Endothelial cell of umbilical vein (primary cell): ENCODE results near the gene LPP. TPM values are rescaled to one million over a fixed set of nuclear protein-coding genes. Genes with fewer than 3 reads are reported as not detected.

Source experiments
- BruUV-seq: library from RNA; stranded (reverse); fragments of 400-500 nt; replicated peaks from 2 replicates; lab custom pipeline; 2021; lab: Mats Ljungman, UMichigan
- CTCF ChIA-PET: fragments of 300-600, 350-600 bp; sonication (Branson Sonifier 250); formaldehyde crosslinking; loops from one replicate; lab custom pipeline; 2021; ENCODE audit warnings: antibody characterized with exemption, inconsistent platforms; lab: Charles Lee
- POLR2A ChIA-PET: fragments of 300-600, 350-600 bp; sonication (Branson Sonifier 250); formaldehyde crosslinking; loops from one replicate; lab custom pipeline; 2021; ENCODE audit warnings: antibody characterized with exemption, inconsistent platforms; lab: Charles Lee
- DNase-seq: peaks from one replicate; pipeline ENCODE4 v3.0.0-alpha.2; 2011; ENCODE audit warnings: low read depth, low spot score
- FAIRE-seq: peaks from 2 replicates; lab custom pipeline; 2011; peaks lifted over from hg19 to GRCh38; lab: Jason Lieb, UNC
- H2AFZ ChIP-seq: 2 replicates; pipeline ENCODE4 v1.6.0; 2012; ENCODE audit warnings: low read depth, low read length, control low read depth, inconsistent platforms
- H3K27ac ChIP-seq: 2 replicates; pipeline ENCODE4 v1.5.1; 2011; ENCODE audit warnings: low read depth, mild to moderate bottlenecking, control low read depth, low read length, moderate library complexity; ENCODE audit not compliant: insufficient read depth
- H3K27me3 ChIP-seq, 2 experiments: 2 replicates each; pipeline versions ENCODE4 v1.6.0 to v1.6.1; 2011; ENCODE audit warnings: low read length in 2 of 2, mixed read lengths in 1 of 2; ENCODE audit not compliant: control insufficient read depth in 2 of 2, insufficient read depth in 2 of 2
- H3K36me3 ChIP-seq, 2 experiments: 2 replicates in 1 of 2; 3 replicates in 1 of 2; pipeline ENCODE4 v1.5.1; 2011; ENCODE audit warnings: low read length in 2 of 2, mild to moderate bottlenecking in 1 of 2, moderate library complexity in 1 of 2; ENCODE audit not compliant: control insufficient read depth in 2 of 2, insufficient read depth in 2 of 2; ENCODE audit errors: extremely low read depth in 1 of 2
- H3K4me1 ChIP-seq: 3 replicates; pipeline ENCODE4 v1.5.1; 2011; ENCODE audit warnings: mild to moderate bottlenecking, low read length; ENCODE audit not compliant: control insufficient read depth, insufficient read depth; ENCODE audit errors: extremely low read depth
- H3K4me2 ChIP-seq: 2 replicates; pipeline ENCODE4 v1.6.1; 2011; ENCODE audit warnings: low read length, control low read depth, mixed read lengths; ENCODE audit not compliant: insufficient read depth
- H3K4me3 ChIP-seq, 3 experiments: fragments of 200-600 bp in 1 of 3; sonication (generic), shearing (Covaris generic) in 1 of 3; replicated peaks in 1 of 3; 2 replicates each; pipeline ENCODE4 v1.5.1; 2011 to 2016; ENCODE audit warnings: control low read depth in 3 of 3, low read length in 3 of 3, mild to moderate bottlenecking in 2 of 3, inconsistent platforms in 1 of 3, low read depth in 1 of 3, moderate library complexity in 1 of 3; ENCODE audit not compliant: insufficient read depth in 1 of 3
- H3K79me2 ChIP-seq: 2 replicates; pipeline ENCODE4 v1.6.0; 2012; ENCODE audit warnings: low read length, inconsistent platforms; ENCODE audit not compliant: control insufficient read depth, insufficient read depth
- H3K9ac ChIP-seq: replicated peaks from 2 replicates; pipeline ENCODE3; 2011; ENCODE audit warnings: low read length, control low read depth; ENCODE audit not compliant: insufficient read depth; ENCODE audit errors: extremely low read depth
- H3K9me1 ChIP-seq: replicated peaks from 3 replicates; pipeline ENCODE4 v1.6.0; 2011; ENCODE audit warnings: mild to moderate bottlenecking, low read length; ENCODE audit not compliant: control insufficient read depth, insufficient read depth; ENCODE audit errors: extremely low read depth
- H3K9me3 ChIP-seq: replicated peaks from 2 replicates; pipeline ENCODE4 v1.5.1; 2012; ENCODE audit warnings: low read length, inconsistent platforms; ENCODE audit not compliant: control insufficient read depth, insufficient read depth
- H4K20me1 ChIP-seq: replicated peaks from 2 replicates; pipeline ENCODE3; 2011; ENCODE audit warnings: mild to moderate bottlenecking, low read length; ENCODE audit not compliant: control insufficient read depth, insufficient read depth; ENCODE audit errors: extremely low read depth
- CTCF ChIP-seq, 2 donors: IDR thresholded peaks; 1 replicate in 1 of 2; 2 replicates in 1 of 2; pipeline ENCODE4 v1.5.1; 2011; ENCODE audit warnings: low read length in 2 of 2, mild to moderate bottlenecking in 2 of 2, moderate library complexity in 2 of 2, control low read depth in 1 of 2, inconsistent platforms in 1 of 2, low read depth in 1 of 2; ENCODE audit not compliant: insufficient read depth in 1 of 2; ENCODE audit errors: extremely low read depth in 1 of 2
- EZH2 ChIP-seq: IDR thresholded peaks from 2 replicates; pipeline ENCODE4 v1.6.1; 2012; ENCODE audit warnings: borderline replicate concordance, low read depth, mild to moderate bottlenecking, moderate library complexity, low read length, inconsistent platforms; ENCODE audit not compliant: severe bottlenecking
- FOS ChIP-seq: IDR thresholded peaks from 2 replicates; pipeline ENCODE4 v1.6.1; 2011; ENCODE audit warnings: mild to moderate bottlenecking, low read length, moderate library complexity, borderline replicate concordance; ENCODE audit not compliant: insufficient read depth
- GATA2 ChIP-seq: IDR thresholded peaks from 2 replicates; pipeline ENCODE4 v1.7.0; 2011; ENCODE audit warnings: low read depth, mild to moderate bottlenecking, moderate library complexity, mixed read lengths, low read length; ENCODE audit not compliant: insufficient read length, insufficient read depth
- JUN ChIP-seq: IDR thresholded peaks from 2 replicates; pipeline ENCODE4 v1.6.1; 2011; ENCODE audit warnings: borderline replicate concordance, low read depth; ENCODE audit not compliant: insufficient read length, insufficient read depth
- MAX ChIP-seq: IDR thresholded peaks from 2 replicates; pipeline ENCODE4 v1.6.1; 2011; ENCODE audit not compliant: insufficient read depth, insufficient read length
- MYC ChIP-seq: IDR thresholded peaks from one replicate; pipeline ENCODE4 v1.6.1; 2011; ENCODE audit warnings: mild to moderate bottlenecking, low read depth, low read length
- POLR2A ChIP-seq: IDR thresholded peaks from 2 replicates; pipeline ENCODE4 v1.6.1; 2012; ENCODE audit warnings: low read depth, mild to moderate bottlenecking, control low read depth, low read length
- POLR2AphosphoS5 ChIP-seq: IDR thresholded peaks from 2 replicates; pipeline ENCODE4 v1.6.1; 2012; ENCODE audit warnings: low read depth, mild to moderate bottlenecking, control low read depth, low read length, moderate library complexity; ENCODE audit not compliant: insufficient read depth
- dilution Hi-C: fragments of 300-500 bp; cut with MboI; formaldehyde crosslinking; loops from one replicate; pipeline ENCODE4 v1.15.0; 2019; ENCODE audit warnings: low sequenced_read_pairs; ENCODE audit not compliant: extremely low pct_ligation_motif_present
- intact Hi-C: fragments of 100-400 bp; cut with micrococcal nuclease; formaldehyde crosslinking; loops from one replicate; pipeline ENCODE4 v1.10.0; 2022
- polyA plus RNA-seq, 4 experiments: library from polyadenylated mRNA; depleted of rRNA in 3 of 4; stranded (reverse) in 3 of 4; unstranded in 1 of 4; fragments of >200 nt; gene quantifications; 2 replicates each; pipeline versions ENCODE4 v1.2.1 to v1.2.3, GENCODE V29; 2011 to 2012; ENCODE audit warnings: missing spikeins in 1 of 4
- total RNA-seq: library from RNA; stranded (reverse); gene quantifications from 2 replicates; pipeline ENCODE4 v1.2.3, GENCODE V29; 2021

LPP gene
- total and polyA plus RNA-seq, 2 donors (not counting 3 experiments of a cell fraction or from before 2014, with no cell fraction given): 16.9 to 153 TPM

GRCh38 chr3:188490416-188490815 lies 336.5 kb downstream of the LPP start:
- DNase-seq (no peak), FAIRE-seq (no peak)
- peaks cover 7% of the 10 kb centered on the region for H3K4me1 ChIP-seq
- dilution Hi-C loops (no loop called here), intact Hi-C loops (no loop called here)
- no peak overlapping the region for H3K4me2 ChIP-seq
- no TSS peak for BruUV-seq
- ChIA-PET CTCF (interaction anchor here (1.2 kb wide), 1 partner anchor 19 kb away, joined by 3 read pairs; no protein-coding TSS in a partner anchor), POLR2A (no interaction called here)
- no peaks in the 10 kb centered on the region for H3K27me3 ChIP-seq
- no peaks in the 10 kb centered on the region for H3K79me2 ChIP-seq
- H3K9ac ChIP-seq: no peak overlapping the region
- no peak for TF ChIP-seq POLR2AphosphoS5
- TF ChIP-seq CTCF (IDR thresholded peaks at IDR 0.05; ENCODE audit: extremely low read depth in 1 of 2, insufficient read depth in 1 of 2, low read depth in 1 of 2, low read length in 2 of 2): no peak
- TF ChIP-seq MAX: no peak
- no peak for TF ChIP-seq POLR2A
- no peak for TF ChIP-seq EZH2
- no peak for TF ChIP-seq JUN
- no peak for TF ChIP-seq FOS
- TF ChIP-seq GATA2: no peak
- no peak for TF ChIP-seq MYC
- H3K27ac ChIP-seq: no peak overlapping the region
- H2AFZ ChIP-seq: no peak overlapping the region
- H3K9me1 ChIP-seq: no peaks in the 10 kb centered on the region
- H4K20me1 ChIP-seq: no peaks in the 10 kb centered on the region
- no peaks in the 10 kb centered on the region for H3K9me3 ChIP-seq
- no peak overlapping the region for H3K4me3 ChIP-seq
- H3K36me3 ChIP-seq: no peaks in the 10 kb centered on the region
